Suprapubic skin (tissue), 4 donors: ENCODE data around the gene CAPRIN2.

ENCODE experiments used
- POLR2A ChIP-seq, 2 donors: fragments of 450-650 bp; IDR thresholded peaks; one replicate each; pipeline ENCODE4 v1.6.1; 2017; ENCODE audit warnings: antibody characterized with exemption in 2 of 2, mild to moderate bottlenecking in 2 of 2, moderate library complexity in 2 of 2
- POLR2AphosphoS5 ChIP-seq, 3 donors: sonication (generic); formaldehyde crosslinking; IDR thresholded peaks; one replicate each; pipeline ENCODE4 v1.6.1; 2017; ENCODE audit warnings: antibody characterized with exemption in 3 of 3
- TF ChIP-seq, protein P1 (sequence below), 2 donors: fragments of 200-600 bp in 1 of 2; fragments of 450-650 bp in 1 of 2; sonication (generic) in 1 of 2; IDR thresholded peaks; one replicate each; pipeline ENCODE4 v1.5.1; 2016 to 2019; ENCODE audit warnings: antibody characterized with exemption in 2 of 2, mild to moderate bottlenecking in 1 of 2, moderate library complexity in 1 of 2

DNA sequence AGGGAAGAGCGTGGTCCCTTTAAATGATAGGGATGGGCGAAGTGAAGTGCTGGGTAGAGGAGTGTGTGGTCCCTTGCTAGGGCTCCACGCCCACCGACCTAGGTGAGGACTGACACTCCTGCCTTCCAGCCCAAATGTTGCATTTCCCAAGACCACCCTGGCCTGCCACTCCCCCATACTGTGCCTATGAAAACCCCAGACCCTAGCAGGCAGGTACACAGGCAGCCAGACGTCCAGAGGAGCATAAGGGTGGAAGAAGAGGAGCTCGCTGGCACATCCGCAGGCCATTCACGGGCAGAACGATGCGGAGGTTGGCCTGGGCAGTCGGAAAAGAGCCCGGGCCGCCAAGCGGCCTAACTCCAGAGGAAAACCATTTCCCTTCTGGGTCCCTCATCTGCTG, 58.3 kb downstream of the CAPRIN2 start:
- TF ChIP-seq, protein P1, sequence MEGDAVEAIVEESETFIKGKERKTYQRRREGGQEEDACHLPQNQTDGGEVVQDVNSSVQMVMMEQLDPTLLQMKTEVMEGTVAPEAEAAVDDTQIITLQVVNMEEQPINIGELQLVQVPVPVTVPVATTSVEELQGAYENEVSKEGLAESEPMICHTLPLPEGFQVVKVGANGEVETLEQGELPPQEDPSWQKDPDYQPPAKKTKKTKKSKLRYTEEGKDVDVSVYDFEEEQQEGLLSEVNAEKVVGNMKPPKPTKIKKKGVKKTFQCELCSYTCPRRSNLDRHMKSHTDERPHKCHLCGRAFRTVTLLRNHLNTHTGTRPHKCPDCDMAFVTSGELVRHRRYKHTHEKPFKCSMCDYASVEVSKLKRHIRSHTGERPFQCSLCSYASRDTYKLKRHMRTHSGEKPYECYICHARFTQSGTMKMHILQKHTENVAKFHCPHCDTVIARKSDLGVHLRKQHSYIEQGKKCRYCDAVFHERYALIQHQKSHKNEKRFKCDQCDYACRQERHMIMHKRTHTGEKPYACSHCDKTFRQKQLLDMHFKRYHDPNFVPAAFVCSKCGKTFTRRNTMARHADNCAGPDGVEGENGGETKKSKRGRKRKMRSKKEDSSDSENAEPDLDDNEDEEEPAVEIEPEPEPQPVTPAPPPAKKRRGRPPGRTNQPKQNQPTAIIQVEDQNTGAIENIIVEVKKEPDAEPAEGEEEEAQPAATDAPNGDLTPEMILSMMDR (IDR thresholded peaks at IDR 0.05): no peak
- TF ChIP-seq POLR2AphosphoS5 (IDR thresholded peaks at IDR 0.05): no peak
- TF ChIP-seq POLR2A (IDR thresholded peaks at IDR 0.05): no peak
